ENCODE results near the gene HLF. TPM values are rescaled to one million over a fixed set of nuclear protein-coding genes. Genes with fewer than 3 reads are reported as not detected.

Gene HLF
- polyA plus RNA-seq, 3 donors = not detected

GRCh38 chr17:55296699-55297098, 31.9 kb downstream of the HLF start:
- no peak overlapping the region for H3K4me2 ChIP-seq (replicated peaks; ENCODE audit: extremely low read depth, low read length, poor library complexity, severe bottlenecking)
- H3K4me1 Mint-ChIP-seq = peaks cover 13% of the 10 kb centered on the region
- no peak overlapping the region for H3K9ac ChIP-seq (ENCODE audit: insufficient read depth, low read length, poor library complexity, severe bottlenecking)
- no peak for TF ChIP-seq CTCF (IDR thresholded peaks at IDR 0.05)
- H4K20me1 ChIP-seq (ENCODE audit: insufficient read depth, low read length) = no peaks in the 10 kb centered on the region
- no peak overlapping the region for H3K27ac ChIP-seq (ENCODE audit: low read depth in 1 of 2, low read length in 2 of 2)
- H3K9me3 Mint-ChIP-seq = no peaks in the 10 kb centered on the region
- H3K27ac Mint-ChIP-seq = no peak overlapping the region
- peaks cover 0 to 4% (median 2%) of the 10 kb centered on the region in 3 donors for H3K27me3 Mint-ChIP-seq (ENCODE audit: low read depth in 3 of 3)
- DNase-seq = no peak
- H2AFZ ChIP-seq (ENCODE audit: insufficient read depth, low read depth, low read length, poor library complexity, severe bottlenecking) = no peak overlapping the region
- no peaks in the 10 kb centered on the region for H3K79me2 ChIP-seq (ENCODE audit: insufficient read depth, low read length)
- intact Hi-C loops (cut with micrococcal nuclease) = loop anchor here in 1 of 2 donors (2.0 kb wide), 1 partner anchor 304 kb away; no protein-coding TSS in a partner anchor
- peaks cover 6 to 10% of the 10 kb centered on the region in 2 donors for H3K4me1 ChIP-seq (ENCODE audit: control insufficient read depth in 1 of 2, insufficient read depth in 2 of 2, low read length in 2 of 2)
- no peaks in the 10 kb centered on the region for H3K27me3 ChIP-seq (ENCODE audit: control insufficient read depth in 2 of 2, insufficient read depth in 2 of 2, low read length in 2 of 2)
- no peaks in the 10 kb centered on the region for H3K36me3 Mint-ChIP-seq
- H3K36me3 ChIP-seq (replicated peaks in 1 of 2; ENCODE audit: control insufficient read depth in 1 of 2, insufficient read depth in 2 of 2, low read length in 2 of 2) = no peaks in the 10 kb centered on the region
- H3K4me3 ChIP-seq (replicated peaks in 1 of 3; ENCODE audit: low read depth in 2 of 3, low read length in 3 of 3) = no peak overlapping the region
- H3K4me3 Mint-ChIP-seq = no peak overlapping the region
- no peaks in the 10 kb centered on the region for H3K9me3 ChIP-seq (replicated peaks in 1 of 2; ENCODE audit: control insufficient read depth in 1 of 2, insufficient read depth in 1 of 2, low read length in 2 of 2)
- WGBS (ENCODE audit: insufficient coverage) = no CpG with 5 or more reads among the region's 1 CpG

GRCh38 chr17:55298111-55298730, 33.5 kb downstream of the HLF start:
- Histone ChIP-seq H3K4me1 (ENCODE audit: control insufficient read depth in 1 of 2, insufficient read depth in 2 of 2, low read length in 2 of 2) (peaks cover 6 to 10% of the 10 kb centered on the region in 2 donors), H3K9ac (ENCODE audit: insufficient read depth, low read length, poor library complexity, severe bottlenecking) (no peak overlapping the region), H3K4me3 (replicated peaks in 1 of 3; ENCODE audit: low read depth in 2 of 3, low read length in 3 of 3) (no peak overlapping the region), H3K79me2 (ENCODE audit: insufficient read depth, low read length) (no peaks in the 10 kb centered on the region), H3K27me3 (ENCODE audit: control insufficient read depth in 2 of 2, insufficient read depth in 2 of 2, low read length in 2 of 2) (no peaks in the 10 kb centered on the region), H2AFZ (ENCODE audit: insufficient read depth, low read depth, low read length, poor library complexity, severe bottlenecking) (no peak overlapping the region), H3K9me3 (replicated peaks in 1 of 2; ENCODE audit: control insufficient read depth in 1 of 2, insufficient read depth in 1 of 2, low read length in 2 of 2) (no peaks in the 10 kb centered on the region), H3K4me2 (replicated peaks; ENCODE audit: extremely low read depth, low read length, poor library complexity, severe bottlenecking) (no peak overlapping the region), H4K20me1 (ENCODE audit: insufficient read depth, low read length) (no peaks in the 10 kb centered on the region), H3K36me3 (replicated peaks in 1 of 2; ENCODE audit: control insufficient read depth in 1 of 2, insufficient read depth in 2 of 2, low read length in 2 of 2) (no peaks in the 10 kb centered on the region), H3K27ac (ENCODE audit: low read depth in 1 of 2, low read length in 2 of 2) (no peak overlapping the region)
- Mint-ChIP-seq H3K27ac (no peak overlapping the region), H3K4me1 (peaks cover 13% of the 10 kb centered on the region), H3K27me3 (ENCODE audit: low read depth in 3 of 3) (peaks cover 0 to 4% (median 2%) of the 10 kb centered on the region in 3 donors), H3K36me3 (no peaks in the 10 kb centered on the region), H3K4me3 (no peak overlapping the region), H3K9me3 (no peaks in the 10 kb centered on the region)
- 100% methylated on average over 1 of the region's 3 CpGs for whole genome bisulfite sequencing (ENCODE audit: insufficient coverage)
- intact Hi-C loops (cut with micrococcal nuclease) = no loop called here
- TF ChIP-seq CTCF (IDR thresholded peaks at IDR 0.05) = no peak
- DNase-seq = no peak

Data from CD14-positive monocyte (primary cell).